Spleen (tissue), 11 donors: ENCODE results near the gene VAV2. TPM values are rescaled to one million over a fixed set of nuclear protein-coding genes. Genes with fewer than 3 reads are reported as not detected.

Source experiments
- DNase-seq: peaks from one replicate; pipeline ENCODE4 v3.0.0-alpha.2; 2020
- H3K27ac ChIP-seq, 8 donors: fragments of 200-600 bp; sonication (generic) in 7 of 8; 1 replicate in 4 of 8; 2 replicates in 4 of 8; pipeline versions ENCODE4 v1.5.0 to v1.8.0; 2016 to 2021; ENCODE audit warnings: inconsistent platforms in 4 of 8, mild to moderate bottlenecking in 4 of 8, moderate library complexity in 1 of 8
- H3K27me3 ChIP-seq, 7 donors: fragments of 200-600 bp; sonication (generic) in 6 of 7; replicated peaks in 1 of 7; 1 replicate in 4 of 7; 2 replicates in 3 of 7; pipeline versions ENCODE4 v1.5.0 to v1.8.0; 2016 to 2021; ENCODE audit warnings: inconsistent platforms in 3 of 7, mild to moderate bottlenecking in 1 of 7
- H3K36me3 ChIP-seq, 6 donors: fragments of 200-600 bp; sonication (generic) in 5 of 6; 1 replicate in 4 of 6; 2 replicates in 2 of 6; pipeline versions ENCODE4 v1.5.0 to v1.8.0; 2016 to 2021; ENCODE audit warnings: inconsistent platforms in 2 of 6
- H3K4me1 ChIP-seq, 6 donors: fragments of 200-600 bp; sonication (generic) in 5 of 6; 1 replicate in 3 of 6; 2 replicates in 3 of 6; pipeline versions ENCODE4 v1.5.0 to v1.8.0; 2016 to 2021; ENCODE audit warnings: inconsistent platforms in 3 of 6
- H3K4me3 ChIP-seq, 8 donors: fragments of 200-600 bp; sonication (generic) in 7 of 8; 1 replicate in 4 of 8; 2 replicates in 4 of 8; pipeline versions ENCODE4 v1.5.0 to v1.8.0; 2016 to 2021; ENCODE audit warnings: inconsistent platforms in 4 of 8, mild to moderate bottlenecking in 4 of 8, moderate library complexity in 2 of 8
- H3K9me3 ChIP-seq, 8 donors: fragments of 200-600 bp; sonication (generic) in 7 of 8; 1 replicate in 4 of 8; 2 replicates in 4 of 8; pipeline versions ENCODE4 v1.5.0 to v1.8.0; 2016 to 2021; ENCODE audit warnings: inconsistent platforms in 4 of 8
- CTCF ChIP-seq, 11 experiments: fragments of 200-600 bp in 7 of 11; fragments of 450-650 bp in 4 of 11; sonication (generic) in 4 of 11; IDR thresholded peaks in 8 of 11; conservative IDR thresholded peaks in 3 of 11; 1 replicate in 7 of 11; 2 replicates in 4 of 11; pipeline versions ENCODE4 v1.4.0 to v1.8.0; 2016 to 2021; ENCODE audit warnings: antibody characterized with exemption in 11 of 11, inconsistent platforms in 4 of 11, mild to moderate bottlenecking in 1 of 11
- POLR2A ChIP-seq, 3 donors: fragments of 450-650 bp; IDR thresholded peaks; one replicate each; pipeline ENCODE4 v1.5.1; 2017; ENCODE audit warnings: antibody characterized with exemption in 3 of 3, mild to moderate bottlenecking in 1 of 3
- POLR2AphosphoS5 ChIP-seq, 3 donors: sonication (generic); formaldehyde crosslinking; IDR thresholded peaks; one replicate each; pipeline ENCODE4 v1.5.1; 2017; ENCODE audit warnings: antibody characterized with exemption in 3 of 3
- WGBS, 5 donors: extraction: QIAGEN DNeasy Blood & Tissue Kit in 3 of 5; methylation state at CpG; one replicate each; pipeline versions ENCODE4 v1.1.5 to v1.1.7; 2013 to 2018; 5-methylcytosine and 5-hydroxymethylcytosine counted together
- intact Hi-C: fragments of 100-400 bp; cut with DNase I; formaldehyde crosslinking; loops from one replicate; pipeline ENCODE4 v1.15.0; 2023; ENCODE audit warnings: low total_unique reads
- polyA plus RNA-seq, 3 donors: library from polyadenylated mRNA; stranded (reverse); fragments of 200-250 nt; gene quantifications; one replicate each; pipeline ENCODE4 v1.2.1, GENCODE V29; 2013
- total RNA-seq, 7 donors: library from RNA; depleted of rRNA in 3 of 7; stranded (reverse); fragments of >200 nt in 3 of 7; fragmentation: NEBNext Ultra II Directional in 4 of 7; extraction: Animal tissue kit (Norgen Biotek cat#: 25700) in 4 of 7; gene quantifications; one replicate each; pipeline versions ENCODE4 v1.1.0 to v1.2.1, GENCODE V29; 2016 to 2021
- donor health status: healthy with polysubstance abuse.
- donor health status: DM: no; HTN: no; CAD: no; lungs with moderate emphysema.
- donor health status: DM: no; HTN: no; CAD: no.
- donor health status: Bipolar disorder and iron deficiency.
- donor health status: healthy.
- donor health status: DM: no; HTN: no; CAD: no.
- donor health status: DM: yes; HTN: yes; CAD: no.

The VAV2 gene
- total and polyA plus RNA-seq, 10 donors = 14.2 to 39.2 (median 23.3) TPM

GRCh38 chr9:133953976-133954709 is 38.0 kb downstream of the VAV2 start:
- TF ChIP-seq POLR2A (IDR thresholded peaks at IDR 0.05) (no peak), POLR2AphosphoS5 (IDR thresholded peaks at IDR 0.05) (no peak), CTCF (IDR thresholded peaks at IDR 0.05 in 8 of 11, conservative IDR thresholded peaks at IDR 0.05 in 3 of 11) (no peak)
- Histone ChIP-seq H3K27ac (peak overlapping the region in 3 of 8 donors; percentile 18 to 87 (median 80)), H3K9me3 (no peaks in the 10 kb centered on the region), H3K27me3 (peaks cover 0 to 26% (median 0%) of the 10 kb centered on the region in 7 donors), H3K4me1 (peaks cover 36 to 80% (median 61%) of the 10 kb centered on the region in 6 donors), H3K4me3 (peak overlapping the region in 3 of 8 donors; percentile 12 to 58 (median 24)), H3K36me3 (no peaks in the 10 kb centered on the region)
- 82 to 90% (median 86%) methylated on average over 26 to 29 of the region's 29 CpGs for WGBS, 5 donors
- intact Hi-C loops = no loop called here
- peak; percentile 80 for DNase-seq

GRCh38 chr9:133953621-133953975 is 38.5 kb downstream of the VAV2 start:
- H3K4me1 ChIP-seq = peaks cover 31 to 76% (median 59%) of the 10 kb centered on the region in 6 donors
- intact Hi-C loops = no loop called here
- H3K36me3 ChIP-seq = no peaks in the 10 kb centered on the region
- peaks cover 0 to 21% (median 0%) of the 10 kb centered on the region in 7 donors for H3K27me3 ChIP-seq
- TF ChIP-seq POLR2AphosphoS5 (IDR thresholded peaks at IDR 0.05) = no peak
- no peak for TF ChIP-seq POLR2A (IDR thresholded peaks at IDR 0.05)
- TF ChIP-seq CTCF (IDR thresholded peaks at IDR 0.05 in 8 of 11, conservative IDR thresholded peaks at IDR 0.05 in 3 of 11) = no peak
- 83 to 91% (median 89%) methylated on average over 3 to 4 of the region's 4 CpGs for WGBS, 5 donors
- no peak overlapping the region for H3K4me3 ChIP-seq
- H3K27ac ChIP-seq = peak overlapping the region in 1 of 8 donors; percentile 87
- no peaks in the 10 kb centered on the region for H3K9me3 ChIP-seq
- no peak for DNase-seq

GRCh38 chr9:133952598-133953550 is 39.2 kb downstream of the VAV2 start:
- peaks cover 0 to 20% (median 0%) of the 10 kb centered on the region in 7 donors for H3K27me3 ChIP-seq
- no peak for TF ChIP-seq POLR2A (IDR thresholded peaks at IDR 0.05)
- TF ChIP-seq POLR2AphosphoS5 (IDR thresholded peaks at IDR 0.05) = no peak
- no peak for TF ChIP-seq CTCF (IDR thresholded peaks at IDR 0.05 in 8 of 11, conservative IDR thresholded peaks at IDR 0.05 in 3 of 11)
- DNase-seq = peak; percentile 64
- peaks cover 0 to 4% (median 0%) of the 10 kb centered on the region in 6 donors for H3K36me3 ChIP-seq
- 84 to 97% (median 95%) methylated on average over 7 to 18 of the region's 18 CpGs for WGBS, 5 donors
- H3K4me1 ChIP-seq = peaks cover 31 to 81% (median 58%) of the 10 kb centered on the region in 6 donors
- no peaks in the 10 kb centered on the region for H3K9me3 ChIP-seq
- intact Hi-C loops = no loop called here
- no peak overlapping the region for H3K4me3 ChIP-seq
- H3K27ac ChIP-seq = no peak overlapping the region
